PC-9 (cell line): ENCODE data around the gene PACSIN1.

Source experiments
- CTCF ChIP-seq: fragments of 200-600 bp; sonication (generic); conservative IDR thresholded peaks from 2 replicates; pipeline ENCODE4 v1.6.1; 2017; ENCODE audit warnings: mixed run types, antibody characterized with exemption, mild to moderate bottlenecking, moderate library complexity
- EZH2 ChIP-seq: fragments of 200-600 bp; sonication (generic); IDR thresholded peaks from 2 replicates; pipeline ENCODE4 v1.8.0; 2017; ENCODE audit warnings: antibody characterized with exemption, low read depth

- no peak for TF ChIP-seq CTCF
- no peak for TF ChIP-seq EZH2
Measured at GRCh38 chr6:34578445-34579262, 112.8 kb downstream of the PACSIN1 start.
